Kidney epithelial cell (primary cell): ENCODE results near the gene PLB1. TPM values are rescaled to one million over a fixed set of nuclear protein-coding genes. Genes with fewer than 3 reads are reported as not detected.

Source experiments
- DNase-seq: peaks from one replicate; pipeline ENCODE4 v3.0.0-alpha.2; 2010; ENCODE audit warnings: low read depth
- H3K27me3 ChIP-seq: 2 replicates; pipeline ENCODE4 v1.6.0; 2011; ENCODE audit warnings: low read length; ENCODE audit not compliant: control insufficient read depth, insufficient read depth
- H3K36me3 ChIP-seq: 2 replicates; pipeline ENCODE4 v1.5.1; 2011; ENCODE audit warnings: low read length; ENCODE audit not compliant: control insufficient read depth, insufficient read depth
- H3K4me3 ChIP-seq: 2 replicates; pipeline ENCODE4 v1.5.1; 2011; ENCODE audit warnings: low read depth, mild to moderate bottlenecking, control low read depth, low read length
- total RNA-seq: library from RNA; depleted of rRNA; stranded (reverse); fragments of >200 nt; gene quantifications from 2 replicates; pipeline ENCODE4 v1.2.3, GENCODE V29; 2015
- TF ChIP-seq, protein P1 (sequence below): IDR thresholded peaks from 2 replicates; pipeline ENCODE4 v1.5.1; 2011; ENCODE audit warnings: mild to moderate bottlenecking, moderate library complexity, low read length, control low read depth, inconsistent platforms; ENCODE audit not compliant: insufficient read depth, poor library complexity, severe bottlenecking

PLB1 gene
- total RNA-seq, 1 donor from 2014 or later = 0.25 TPM

GRCh38 chr2:28477645-28478044 is 18.2 kb upstream of the PLB1 start:
- no peak for DNase-seq
- Histone ChIP-seq H3K36me3 (no peaks in the 10 kb centered on the region), H3K27me3 (no peaks in the 10 kb centered on the region), H3K4me3 (no peak overlapping the region)
- TF ChIP-seq, protein P1, sequence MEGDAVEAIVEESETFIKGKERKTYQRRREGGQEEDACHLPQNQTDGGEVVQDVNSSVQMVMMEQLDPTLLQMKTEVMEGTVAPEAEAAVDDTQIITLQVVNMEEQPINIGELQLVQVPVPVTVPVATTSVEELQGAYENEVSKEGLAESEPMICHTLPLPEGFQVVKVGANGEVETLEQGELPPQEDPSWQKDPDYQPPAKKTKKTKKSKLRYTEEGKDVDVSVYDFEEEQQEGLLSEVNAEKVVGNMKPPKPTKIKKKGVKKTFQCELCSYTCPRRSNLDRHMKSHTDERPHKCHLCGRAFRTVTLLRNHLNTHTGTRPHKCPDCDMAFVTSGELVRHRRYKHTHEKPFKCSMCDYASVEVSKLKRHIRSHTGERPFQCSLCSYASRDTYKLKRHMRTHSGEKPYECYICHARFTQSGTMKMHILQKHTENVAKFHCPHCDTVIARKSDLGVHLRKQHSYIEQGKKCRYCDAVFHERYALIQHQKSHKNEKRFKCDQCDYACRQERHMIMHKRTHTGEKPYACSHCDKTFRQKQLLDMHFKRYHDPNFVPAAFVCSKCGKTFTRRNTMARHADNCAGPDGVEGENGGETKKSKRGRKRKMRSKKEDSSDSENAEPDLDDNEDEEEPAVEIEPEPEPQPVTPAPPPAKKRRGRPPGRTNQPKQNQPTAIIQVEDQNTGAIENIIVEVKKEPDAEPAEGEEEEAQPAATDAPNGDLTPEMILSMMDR = no peak

DNA sequence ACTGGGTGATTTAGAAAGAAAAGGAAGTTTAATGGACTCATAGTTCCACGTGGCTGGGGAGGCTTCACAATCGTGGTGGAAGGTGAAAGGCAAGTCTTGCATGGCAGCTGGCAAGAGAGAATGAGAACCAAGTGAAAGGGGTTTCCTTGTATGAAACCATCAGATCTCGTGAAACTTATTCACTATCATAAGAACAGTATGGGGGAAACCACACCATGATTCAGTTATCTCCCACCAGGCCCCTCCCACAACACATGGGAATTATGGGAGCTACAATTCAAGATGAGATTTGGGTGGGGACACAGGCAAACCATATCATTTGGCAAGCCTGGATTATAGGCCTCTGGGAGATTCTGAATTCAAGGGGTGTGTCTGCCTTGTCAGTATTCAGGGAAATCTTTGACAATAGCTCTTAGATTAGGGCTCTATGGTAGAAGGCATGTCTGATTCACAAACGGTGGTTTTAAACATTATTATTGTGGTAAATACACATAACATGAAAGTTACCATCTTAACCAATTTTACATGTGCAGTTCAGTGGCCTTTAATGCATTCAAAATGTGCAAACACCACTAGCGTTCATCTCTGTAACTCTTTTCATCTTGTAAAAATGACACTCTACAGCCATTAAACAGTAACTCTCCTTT is 15.3 kb upstream of the PLB1 start:
- TF ChIP-seq, protein P1 = no peak
- no peak for DNase-seq

GRCh38 chr2:28481905-28482304 is 14.0 kb upstream of the PLB1 start:
- H3K36me3 ChIP-seq = no peaks in the 10 kb centered on the region
- H3K4me3 ChIP-seq = no peak overlapping the region
- TF ChIP-seq, protein P1 = no peak
- no peak for DNase-seq
- no peaks in the 10 kb centered on the region for H3K27me3 ChIP-seq

More for the DNA sequence above, 15.3 kb upstream of the PLB1 start:
- no peaks in the 10 kb centered on the region for H3K36me3 ChIP-seq
- no peaks in the 10 kb centered on the region for H3K27me3 ChIP-seq
- no peak overlapping the region for H3K4me3 ChIP-seq

- peaks cover 2% of the 10 kb centered on the region for H3K27me3 ChIP-seq
- H3K4me3 ChIP-seq = no peak overlapping the region
- no peak for DNase-seq
- TF ChIP-seq, protein P1 = no peak
- H3K36me3 ChIP-seq = no peaks in the 10 kb centered on the region
These were observed 11.0 kb upstream of the PLB1 start for GRCh38 chr2:28484835-28485234.

GRCh38 chr2:28486526-28486925 is 9.3 kb upstream of the PLB1 start:
- H3K4me3 ChIP-seq = no peak overlapping the region
- DNase-seq = no peak
- no peaks in the 10 kb centered on the region for H3K36me3 ChIP-seq
- peaks cover 2% of the 10 kb centered on the region for H3K27me3 ChIP-seq
- TF ChIP-seq, protein P1 = no peak

GRCh38 chr2:28487258-28487657 is 8.6 kb upstream of the PLB1 start:
- TF ChIP-seq, protein P1 = no peak
- Histone ChIP-seq H3K4me3 (no peak overlapping the region), H3K27me3 (peaks cover 2% of the 10 kb centered on the region), H3K36me3 (no peaks in the 10 kb centered on the region)
- DNase-seq = no peak
